ENCODE data around the gene PIRT.

PIRT gene

DNA sequence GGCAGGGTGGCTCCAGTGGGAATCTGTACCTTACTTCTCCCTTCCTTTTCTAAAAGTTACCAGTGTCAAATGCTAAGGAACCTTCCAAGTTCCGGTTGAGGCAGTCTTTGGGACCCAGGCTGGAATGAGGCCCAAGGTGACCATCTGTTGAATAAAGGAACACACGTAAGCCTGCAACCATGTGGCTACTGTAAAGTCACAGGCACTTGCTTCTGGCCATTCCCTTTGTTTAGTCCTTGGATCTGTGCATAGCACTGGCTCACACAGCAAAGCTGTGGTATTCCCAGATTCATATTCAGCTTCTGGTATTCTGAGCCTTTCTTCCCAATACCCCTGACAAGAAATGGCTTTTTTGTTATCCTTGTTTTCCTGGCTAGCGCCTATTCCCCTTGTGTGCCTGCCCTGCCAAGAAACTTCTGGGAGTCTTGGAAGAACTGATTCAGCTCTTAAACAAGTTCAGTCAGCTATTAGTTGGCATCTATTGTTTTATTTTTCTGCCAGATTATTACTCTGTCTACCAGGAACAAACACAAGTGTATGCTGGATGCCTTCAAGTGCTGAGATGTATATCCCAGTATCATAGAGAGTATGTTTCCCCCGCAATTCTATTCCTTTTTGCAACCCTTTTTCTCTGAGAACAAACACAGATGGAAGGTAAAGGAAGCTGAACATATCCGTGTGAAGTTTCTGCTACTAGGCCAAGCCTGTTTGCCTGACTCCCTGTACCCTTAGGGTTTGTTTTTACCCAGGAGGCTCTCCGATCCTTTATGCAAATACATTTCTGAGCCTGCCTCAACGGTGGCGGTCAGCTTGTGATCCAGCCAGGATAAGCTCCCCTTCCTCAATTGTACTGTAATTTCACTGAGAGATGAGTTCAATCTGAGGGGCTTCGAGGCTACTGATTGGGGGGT lies 47.1 kb downstream of the PIRT start:
- TF ChIP-seq CTCF (IDR thresholded peaks at IDR 0.05; ENCODE audit: control insufficient read depth, extremely low read depth, insufficient read depth), result no peak
- peak; percentile 84 for DNase-seq (ENCODE audit: low read depth)
- H3K4me3 ChIP-seq (ENCODE audit: low read depth, low read length), result no peak overlapping the region

GRCh38 chr17:10789694-10790271 lies 48.1 kb downstream of the PIRT start:
- no peak for TF ChIP-seq CTCF (IDR thresholded peaks at IDR 0.05; ENCODE audit: control insufficient read depth, extremely low read depth, insufficient read depth)
- no peak for DNase-seq (ENCODE audit: low read depth)

DNA sequence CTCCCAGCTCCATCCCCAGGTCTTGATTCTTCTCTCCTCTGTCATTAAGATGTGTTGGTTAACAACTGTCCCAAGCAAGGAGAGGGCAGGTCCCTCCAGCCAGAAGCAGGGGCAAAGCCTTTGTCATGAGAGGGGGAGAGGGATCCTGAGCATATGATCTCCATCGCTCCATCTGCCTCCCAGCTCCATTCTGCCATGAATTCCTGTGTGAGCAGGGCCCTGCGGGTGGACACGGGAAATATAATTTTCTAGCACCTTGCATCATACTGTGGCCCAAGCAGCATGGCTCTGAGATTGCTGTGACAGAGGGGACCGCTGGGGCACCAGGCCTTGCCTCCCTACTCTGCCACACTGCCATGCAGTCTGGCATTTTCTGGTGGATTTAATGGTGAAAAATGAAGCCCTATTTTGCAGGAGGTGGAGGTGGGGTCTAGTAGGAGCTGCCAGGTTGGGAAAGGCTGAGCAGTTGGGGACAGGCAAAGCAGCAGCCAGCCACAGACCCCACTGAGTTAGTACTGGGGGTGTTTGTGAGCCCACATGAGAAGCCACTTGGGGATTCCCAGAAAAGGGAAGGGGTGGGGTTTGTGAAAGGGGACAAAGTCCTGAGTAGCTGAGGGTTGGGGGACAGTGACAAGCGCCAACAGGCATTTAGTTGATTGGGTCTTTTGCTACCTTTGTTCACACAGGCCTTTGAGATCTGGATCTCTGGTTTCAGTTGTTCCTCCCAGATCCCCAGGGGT lies 50.4 kb downstream of the PIRT start:
- no peak for DNase-seq (ENCODE audit: low read depth)
- no peak for TF ChIP-seq CTCF (IDR thresholded peaks at IDR 0.05; ENCODE audit: control insufficient read depth, extremely low read depth, insufficient read depth)
- no peak overlapping the region for H3K4me3 ChIP-seq (ENCODE audit: low read depth, low read length)

More at GRCh38 chr17:10789694-10790271, 48.1 kb downstream of the PIRT start:
- H3K4me3 ChIP-seq (ENCODE audit: low read depth, low read length), result no peak overlapping the region

DNA sequence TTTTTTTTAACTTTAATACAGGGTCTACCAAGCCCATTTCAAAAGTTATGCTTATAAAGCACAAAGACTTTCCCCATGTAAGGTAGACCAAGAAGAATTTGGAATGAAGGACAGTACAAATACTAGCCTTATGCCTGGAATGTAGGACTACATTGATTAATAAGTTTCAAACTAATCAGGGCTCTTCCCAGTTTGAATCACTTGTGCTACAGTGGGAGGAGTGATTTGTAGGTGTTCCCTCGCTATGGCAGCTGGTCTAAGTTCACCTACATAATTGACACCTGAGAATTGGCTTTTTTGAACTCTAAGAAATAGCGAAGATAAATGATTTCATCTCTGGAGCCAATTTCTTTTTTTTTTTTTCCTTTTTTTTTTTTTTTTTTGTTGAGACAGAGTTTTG lies 52.6 kb downstream of the PIRT start:
- TF ChIP-seq CTCF (IDR thresholded peaks at IDR 0.05; ENCODE audit: control insufficient read depth, extremely low read depth, insufficient read depth), result no peak
- DNase-seq (ENCODE audit: low read depth), result no peak
- H3K4me3 ChIP-seq (ENCODE audit: low read depth, low read length), result no peak overlapping the region

DNA sequence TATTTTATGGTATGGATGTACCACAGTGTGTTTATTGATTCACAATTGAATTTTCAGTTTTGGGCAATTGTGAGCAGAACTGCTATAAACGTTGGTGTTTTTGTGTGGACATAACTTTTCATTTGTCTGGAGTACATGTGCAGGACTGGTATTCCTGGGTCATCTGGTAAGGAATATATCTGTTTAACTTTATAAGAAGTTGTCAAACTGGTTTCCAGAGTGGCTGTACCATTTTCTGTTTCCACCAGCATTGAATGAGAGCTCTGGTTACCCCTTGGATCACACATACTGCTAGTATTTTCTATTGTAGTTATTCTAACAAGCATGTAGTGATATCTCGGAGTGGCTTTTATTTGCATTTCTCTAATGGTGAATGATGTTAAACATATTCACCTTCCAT lies 58.3 kb downstream of the PIRT start:
- H3K4me3 ChIP-seq (ENCODE audit: low read depth, low read length), result no peak overlapping the region
- DNase-seq (ENCODE audit: low read depth), result peak; percentile 54
- TF ChIP-seq CTCF (IDR thresholded peaks at IDR 0.05; ENCODE audit: control insufficient read depth, extremely low read depth, insufficient read depth), result no peak

DNA sequence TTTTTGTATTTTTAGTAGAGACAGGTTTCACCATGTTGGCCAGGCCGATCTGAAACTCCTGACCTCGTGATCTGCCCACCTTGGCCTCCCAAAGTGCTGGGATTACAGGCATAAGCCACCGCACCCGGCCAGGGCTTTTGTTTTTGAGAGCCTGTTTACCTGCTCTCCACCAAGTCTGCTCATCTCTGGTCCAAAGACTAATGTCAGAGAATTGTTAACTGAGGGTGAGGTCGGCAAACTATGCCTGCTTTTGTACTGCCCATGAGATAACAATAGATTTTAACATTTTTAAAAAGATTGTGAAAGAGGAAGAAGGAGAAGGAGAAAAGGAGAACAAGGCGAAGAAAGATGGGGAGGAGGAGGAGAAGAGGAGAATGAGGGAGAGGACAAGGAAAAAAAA lies 60.0 kb downstream of the PIRT start:
- no peak for TF ChIP-seq CTCF (IDR thresholded peaks at IDR 0.05; ENCODE audit: control insufficient read depth, extremely low read depth, insufficient read depth)
- DNase-seq (ENCODE audit: low read depth), result no peak
- H3K4me3 ChIP-seq (ENCODE audit: low read depth, low read length), result no peak overlapping the region

All from LNCaP clone FGC (cell line).